ENCODE results near the gene PLEKHA5. TPM values are rescaled to one million over a fixed set of nuclear protein-coding genes. Genes with fewer than 3 reads are reported as not detected.
"Not testable (repeated sequence)": the region's sequence is repeated elsewhere in the genome, so short reads cannot be mapped to it uniquely, and the experiment has no call there.

Gene PLEKHA5
- total RNA-seq, 2 donors from 2014 or later: 53.2 to 59.4 TPM

- no peak for TF ChIP-seq CTCF (IDR thresholded peaks at IDR 0.05)
- DNase-seq (ENCODE audit: low spot score): no peak
- no peaks in the 10 kb centered on the region for H3K36me3 ChIP-seq
- H3K4me1 ChIP-seq: peaks cover 0 to 22% of the 10 kb centered on the region in 2 donors
- peak overlapping the region in 1 of 2 donors; percentile 29 for H3K4me3 ChIP-seq
- H3K27me3 ChIP-seq: no peaks in the 10 kb centered on the region
- no peaks in the 10 kb centered on the region for H3K9me3 ChIP-seq
- peak overlapping the region; percentile 39 to 60 for H3K27ac ChIP-seq
Measured at GRCh38 chr12:19412844-19413243, 283.3 kb downstream of the PLEKHA5 start.

GRCh38 chr12:19413582-19413981 is 284.0 kb downstream of the PLEKHA5 start:
- not testable (repeated sequence) for H3K4me3 ChIP-seq; H3K27ac ChIP-seq; H3K27me3 ChIP-seq; DNase-seq (ENCODE audit: low spot score); H3K9me3 ChIP-seq; H3K36me3 ChIP-seq
- peaks cover 0 to 22% of the 10 kb centered on the region in 2 donors for H3K4me1 ChIP-seq

- H3K9me3 ChIP-seq: no peaks in the 10 kb centered on the region
- peaks cover 0 to 5% of the 10 kb centered on the region in 2 donors for H3K4me1 ChIP-seq
- H3K36me3 ChIP-seq: no peaks in the 10 kb centered on the region
- no peak overlapping the region for H3K27ac ChIP-seq
- no peaks in the 10 kb centered on the region for H3K27me3 ChIP-seq
- H3K4me3 ChIP-seq: no peak overlapping the region
- no peak for DNase-seq (ENCODE audit: low spot score)
- TF ChIP-seq CTCF (IDR thresholded peaks at IDR 0.05): no peak
Measured at GRCh38 chr12:19415563-19415962, 286.0 kb downstream of the PLEKHA5 start.

GRCh38 chr12:19419086-19419485 is 289.6 kb downstream of the PLEKHA5 start:
- H3K9me3 ChIP-seq: no peaks in the 10 kb centered on the region
- no peak for TF ChIP-seq CTCF (IDR thresholded peaks at IDR 0.05)
- no peak for DNase-seq (ENCODE audit: low spot score)
- H3K27me3 ChIP-seq: no peaks in the 10 kb centered on the region
- H3K4me3 ChIP-seq: no peak overlapping the region
- no peaks in the 10 kb centered on the region for H3K4me1 ChIP-seq
- no peak overlapping the region for H3K27ac ChIP-seq
- no peaks in the 10 kb centered on the region for H3K36me3 ChIP-seq

- Histone ChIP-seq H3K9me3 (peaks cover 0 to 7% of the 10 kb centered on the region in 2 donors), H3K27me3 (no peaks in the 10 kb centered on the region), H3K4me3 (no peak overlapping the region), H3K4me1 (no peaks in the 10 kb centered on the region), H3K36me3 (no peaks in the 10 kb centered on the region), H3K27ac (no peak overlapping the region)
- no peak for TF ChIP-seq CTCF (IDR thresholded peaks at IDR 0.05)
- DNase-seq (ENCODE audit: low spot score): no peak
Measured at GRCh38 chr12:19421503-19422282, 292.2 kb downstream of the PLEKHA5 start.

- no peak overlapping the region for H3K4me3 ChIP-seq
- H3K27me3 ChIP-seq: no peaks in the 10 kb centered on the region
- H3K36me3 ChIP-seq: no peaks in the 10 kb centered on the region
- no peaks in the 10 kb centered on the region for H3K4me1 ChIP-seq
- no peak for TF ChIP-seq CTCF (IDR thresholded peaks at IDR 0.05)
- H3K9me3 ChIP-seq: peaks cover 0 to 8% of the 10 kb centered on the region in 2 donors
- no peak overlapping the region for H3K27ac ChIP-seq
- no peak for DNase-seq (ENCODE audit: low spot score)
Measured at GRCh38 chr12:19423166-19423930, 293.8 kb downstream of the PLEKHA5 start.

Measured in right atrium auricular region (tissue), 2 donors.